GM23338 (cell line): Measurements from ENCODE around the gene MKNK2.
A peak's percentile ranks its signal among the peaks of the same experiment; 100 is the strongest.

Experiments
- CREB1 ChIP-seq: fragments of 250-450 bp; sonication (Bioruptor Pico); IDR thresholded peaks from 2 replicates; pipeline ENCODE4 v1.5.0; 2020; ENCODE audit warnings: low read depth, mild to moderate bottlenecking, moderate library complexity
- EZH2 ChIP-seq: fragments of 200-600 bp; sonication (generic); IDR thresholded peaks from one replicate; pipeline ENCODE4 v1.8.0; 2017; ENCODE audit warnings: antibody characterized with exemption, mild to moderate bottlenecking, low read depth; ENCODE audit not compliant: unreplicated experiment
- EZH2phosphoT487 ChIP-seq: fragments of 200-600 bp; sonication (generic); IDR thresholded peaks from one replicate; pipeline ENCODE4 v1.8.1; 2018; ENCODE audit warnings: antibody characterized with exemption; ENCODE audit not compliant: unreplicated experiment
- JUNB ChIP-seq: IDR thresholded peaks from one replicate; pipeline ENCODE4 v1.6.1; 2016; ENCODE audit warnings: antibody characterized with exemption; ENCODE audit not compliant: unreplicated experiment
- NANOG ChIP-seq: IDR thresholded peaks from 2 replicates; pipeline ENCODE4 v1.6.1; 2016; ENCODE audit warnings: antibody characterized with exemption, borderline replicate concordance
- POLR2AphosphoS5 ChIP-seq: IDR thresholded peaks from 2 replicates; pipeline ENCODE4 v1.6.1; 2016; ENCODE audit warnings: antibody characterized with exemption, low read depth
- ZNF114 ChIP-seq: fragments of 250-450 bp; sonication (Bioruptor Pico); IDR thresholded peaks from 2 replicates; pipeline ENCODE4 v1.5.0; 2020; ENCODE audit warnings: mild to moderate bottlenecking, moderate library complexity
- ZNF331 ChIP-seq: fragments of 250-450 bp; sonication (Bioruptor Pico); IDR thresholded peaks from 2 replicates; pipeline ENCODE4 v1.5.0; 2020; ENCODE audit warnings: low read depth, mild to moderate bottlenecking, moderate library complexity
- TF ChIP-seq, protein P1 (sequence below): IDR thresholded peaks from one replicate; pipeline ENCODE4 v1.6.1; 2018; ENCODE audit warnings: antibody characterized with exemption; ENCODE audit not compliant: unreplicated experiment
- TF ChIP-seq, protein P2 (sequence below), 2 experiments: fragments of 200-600 bp in 1 of 2; sonication (generic) in 1 of 2; conservative IDR thresholded peaks; 2 replicates each; pipeline versions ENCODE4 v1.5.1 to v1.6.1; 2016 to 2017; ENCODE audit warnings: antibody characterized with exemption in 2 of 2, low read depth in 2 of 2, mild to moderate bottlenecking in 2 of 2, moderate library complexity in 1 of 2
- TF ChIP-seq, protein P3 (sequence below): IDR thresholded peaks from 2 replicates; pipeline ENCODE4 v1.6.1; 2016; ENCODE audit warnings: antibody characterized with exemption

DNA sequence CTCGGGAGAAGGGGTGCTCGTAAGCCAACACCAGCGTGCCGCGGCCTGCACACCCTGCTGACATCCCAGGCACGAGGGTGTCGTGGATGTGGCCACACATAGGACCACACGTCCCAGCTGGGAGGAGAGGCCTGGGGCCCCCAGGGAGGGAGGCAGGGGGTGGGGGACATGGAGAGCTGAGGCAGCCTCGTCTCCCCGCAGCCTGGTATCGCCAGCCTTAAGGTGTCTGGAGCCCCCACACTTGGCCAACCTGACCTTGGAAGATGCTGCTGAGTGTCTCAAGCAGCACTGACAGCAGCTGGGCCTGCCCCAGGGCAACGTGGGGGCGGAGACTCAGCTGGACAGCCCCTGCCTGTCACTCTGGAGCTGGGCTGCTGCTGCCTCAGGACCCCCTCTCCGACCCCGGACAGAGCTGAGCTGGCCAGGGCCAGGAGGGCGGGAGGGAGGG lies 48.0 kb upstream of the MKNK2 start:
- TF ChIP-seq, protein P1, sequence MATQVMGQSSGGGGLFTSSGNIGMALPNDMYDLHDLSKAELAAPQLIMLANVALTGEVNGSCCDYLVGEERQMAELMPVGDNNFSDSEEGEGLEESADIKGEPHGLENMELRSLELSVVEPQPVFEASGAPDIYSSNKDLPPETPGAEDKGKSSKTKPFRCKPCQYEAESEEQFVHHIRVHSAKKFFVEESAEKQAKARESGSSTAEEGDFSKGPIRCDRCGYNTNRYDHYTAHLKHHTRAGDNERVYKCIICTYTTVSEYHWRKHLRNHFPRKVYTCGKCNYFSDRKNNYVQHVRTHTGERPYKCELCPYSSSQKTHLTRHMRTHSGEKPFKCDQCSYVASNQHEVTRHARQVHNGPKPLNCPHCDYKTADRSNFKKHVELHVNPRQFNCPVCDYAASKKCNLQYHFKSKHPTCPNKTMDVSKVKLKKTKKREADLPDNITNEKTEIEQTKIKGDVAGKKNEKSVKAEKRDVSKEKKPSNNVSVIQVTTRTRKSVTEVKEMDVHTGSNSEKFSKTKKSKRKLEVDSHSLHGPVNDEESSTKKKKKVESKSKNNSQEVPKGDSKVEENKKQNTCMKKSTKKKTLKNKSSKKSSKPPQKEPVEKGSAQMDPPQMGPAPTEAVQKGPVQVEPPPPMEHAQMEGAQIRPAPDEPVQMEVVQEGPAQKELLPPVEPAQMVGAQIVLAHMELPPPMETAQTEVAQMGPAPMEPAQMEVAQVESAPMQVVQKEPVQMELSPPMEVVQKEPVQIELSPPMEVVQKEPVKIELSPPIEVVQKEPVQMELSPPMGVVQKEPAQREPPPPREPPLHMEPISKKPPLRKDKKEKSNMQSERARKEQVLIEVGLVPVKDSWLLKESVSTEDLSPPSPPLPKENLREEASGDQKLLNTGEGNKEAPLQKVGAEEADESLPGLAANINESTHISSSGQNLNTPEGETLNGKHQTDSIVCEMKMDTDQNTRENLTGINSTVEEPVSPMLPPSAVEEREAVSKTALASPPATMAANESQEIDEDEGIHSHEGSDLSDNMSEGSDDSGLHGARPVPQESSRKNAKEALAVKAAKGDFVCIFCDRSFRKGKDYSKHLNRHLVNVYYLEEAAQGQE: no peak
- no peak for TF ChIP-seq EZH2
- TF ChIP-seq, protein P2, sequence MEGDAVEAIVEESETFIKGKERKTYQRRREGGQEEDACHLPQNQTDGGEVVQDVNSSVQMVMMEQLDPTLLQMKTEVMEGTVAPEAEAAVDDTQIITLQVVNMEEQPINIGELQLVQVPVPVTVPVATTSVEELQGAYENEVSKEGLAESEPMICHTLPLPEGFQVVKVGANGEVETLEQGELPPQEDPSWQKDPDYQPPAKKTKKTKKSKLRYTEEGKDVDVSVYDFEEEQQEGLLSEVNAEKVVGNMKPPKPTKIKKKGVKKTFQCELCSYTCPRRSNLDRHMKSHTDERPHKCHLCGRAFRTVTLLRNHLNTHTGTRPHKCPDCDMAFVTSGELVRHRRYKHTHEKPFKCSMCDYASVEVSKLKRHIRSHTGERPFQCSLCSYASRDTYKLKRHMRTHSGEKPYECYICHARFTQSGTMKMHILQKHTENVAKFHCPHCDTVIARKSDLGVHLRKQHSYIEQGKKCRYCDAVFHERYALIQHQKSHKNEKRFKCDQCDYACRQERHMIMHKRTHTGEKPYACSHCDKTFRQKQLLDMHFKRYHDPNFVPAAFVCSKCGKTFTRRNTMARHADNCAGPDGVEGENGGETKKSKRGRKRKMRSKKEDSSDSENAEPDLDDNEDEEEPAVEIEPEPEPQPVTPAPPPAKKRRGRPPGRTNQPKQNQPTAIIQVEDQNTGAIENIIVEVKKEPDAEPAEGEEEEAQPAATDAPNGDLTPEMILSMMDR (conservative IDR thresholded peaks at IDR 0.05; ENCODE audit: low read depth in 2 of 2): no peak
- TF ChIP-seq POLR2AphosphoS5: peak; percentile 25; the same call in 1 of the 2 replicates
- TF ChIP-seq EZH2phosphoT487: no peak
- TF ChIP-seq CREB1: no peak
- TF ChIP-seq JUNB: no peak
- TF ChIP-seq, protein P3, sequence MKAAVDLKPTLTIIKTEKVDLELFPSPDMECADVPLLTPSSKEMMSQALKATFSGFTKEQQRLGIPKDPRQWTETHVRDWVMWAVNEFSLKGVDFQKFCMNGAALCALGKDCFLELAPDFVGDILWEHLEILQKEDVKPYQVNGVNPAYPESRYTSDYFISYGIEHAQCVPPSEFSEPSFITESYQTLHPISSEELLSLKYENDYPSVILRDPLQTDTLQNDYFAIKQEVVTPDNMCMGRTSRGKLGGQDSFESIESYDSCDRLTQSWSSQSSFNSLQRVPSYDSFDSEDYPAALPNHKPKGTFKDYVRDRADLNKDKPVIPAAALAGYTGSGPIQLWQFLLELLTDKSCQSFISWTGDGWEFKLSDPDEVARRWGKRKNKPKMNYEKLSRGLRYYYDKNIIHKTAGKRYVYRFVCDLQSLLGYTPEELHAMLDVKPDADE: no peak
- no peak for TF ChIP-seq NANOG
- no peak for TF ChIP-seq ZNF114 (CRISPR knock-in tag)
- no peak for TF ChIP-seq ZNF331
